GM23338 (cell line): ENCODE results near the gene USH1G.

Experiments used
- CREB1 ChIP-seq: fragments of 250-450 bp; sonication (Bioruptor Pico); IDR thresholded peaks from 2 replicates; pipeline ENCODE4 v1.5.0; 2020; ENCODE audit warnings: low read depth, mild to moderate bottlenecking, moderate library complexity
- ETS1 ChIP-seq: IDR thresholded peaks from 2 replicates; pipeline ENCODE4 v1.6.1; 2016; ENCODE audit warnings: antibody characterized with exemption
- EZH2 ChIP-seq: fragments of 200-600 bp; sonication (generic); IDR thresholded peaks from one replicate; pipeline ENCODE4 v1.8.0; 2017; ENCODE audit warnings: antibody characterized with exemption, mild to moderate bottlenecking, low read depth; ENCODE audit not compliant: unreplicated experiment
- EZH2phosphoT487 ChIP-seq: fragments of 200-600 bp; sonication (generic); IDR thresholded peaks from one replicate; pipeline ENCODE4 v1.8.1; 2018; ENCODE audit warnings: antibody characterized with exemption; ENCODE audit not compliant: unreplicated experiment
- JUNB ChIP-seq: IDR thresholded peaks from one replicate; pipeline ENCODE4 v1.6.1; 2016; ENCODE audit warnings: antibody characterized with exemption; ENCODE audit not compliant: unreplicated experiment
- NANOG ChIP-seq: IDR thresholded peaks from 2 replicates; pipeline ENCODE4 v1.6.1; 2016; ENCODE audit warnings: antibody characterized with exemption, borderline replicate concordance
- POLR2AphosphoS5 ChIP-seq: IDR thresholded peaks from 2 replicates; pipeline ENCODE4 v1.6.1; 2016; ENCODE audit warnings: antibody characterized with exemption, low read depth
- ZNF114 ChIP-seq: fragments of 250-450 bp; sonication (Bioruptor Pico); IDR thresholded peaks from 2 replicates; pipeline ENCODE4 v1.5.0; 2020; ENCODE audit warnings: mild to moderate bottlenecking, moderate library complexity
- TF ChIP-seq, protein P1 (sequence below), 2 experiments: fragments of 200-600 bp in 1 of 2; sonication (generic) in 1 of 2; conservative IDR thresholded peaks; 2 replicates each; pipeline versions ENCODE4 v1.5.1 to v1.6.1; 2016 to 2017; ENCODE audit warnings: antibody characterized with exemption in 2 of 2, low read depth in 2 of 2, mild to moderate bottlenecking in 2 of 2, moderate library complexity in 1 of 2
- TF ChIP-seq, protein P2 (sequence below): IDR thresholded peaks from one replicate; pipeline ENCODE4 v1.6.1; 2018; ENCODE audit warnings: antibody characterized with exemption; ENCODE audit not compliant: unreplicated experiment

DNA sequence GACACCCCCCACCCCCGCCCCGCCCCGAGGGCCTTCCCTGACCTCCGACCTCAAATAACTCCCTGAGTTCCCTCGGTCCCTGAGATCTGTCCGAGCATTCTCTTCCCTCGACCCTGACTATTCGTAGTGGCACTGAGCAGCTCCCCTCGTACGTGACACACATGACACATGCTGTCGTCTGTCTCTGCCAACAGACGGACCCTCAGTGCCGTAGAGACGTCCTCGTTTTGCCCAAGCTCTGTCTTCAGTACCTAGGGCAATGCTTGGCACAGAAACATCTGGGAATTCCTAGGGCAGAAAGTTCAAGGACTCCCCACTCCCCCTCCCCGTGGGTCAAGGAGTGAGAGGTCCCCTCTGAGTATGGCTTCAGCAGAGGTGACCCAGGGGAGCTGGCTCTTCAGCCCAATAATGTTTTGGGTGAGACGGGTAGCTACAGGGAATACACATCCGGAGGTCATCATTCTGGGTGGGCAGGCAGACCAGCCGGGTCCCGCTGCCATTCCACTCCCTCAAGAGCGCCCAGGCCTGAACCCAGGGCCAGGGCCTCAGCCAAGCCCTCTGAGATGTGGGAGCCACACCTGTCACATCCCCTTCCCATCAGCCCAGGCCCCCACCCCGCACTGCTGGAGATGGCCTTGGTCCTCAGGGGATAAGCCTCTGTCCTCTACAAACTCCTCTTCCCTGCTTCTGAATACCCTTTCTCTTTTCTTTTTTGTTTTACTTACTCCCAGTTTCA is 29.0 kb downstream of the USH1G start:
- TF ChIP-seq, protein P1, sequence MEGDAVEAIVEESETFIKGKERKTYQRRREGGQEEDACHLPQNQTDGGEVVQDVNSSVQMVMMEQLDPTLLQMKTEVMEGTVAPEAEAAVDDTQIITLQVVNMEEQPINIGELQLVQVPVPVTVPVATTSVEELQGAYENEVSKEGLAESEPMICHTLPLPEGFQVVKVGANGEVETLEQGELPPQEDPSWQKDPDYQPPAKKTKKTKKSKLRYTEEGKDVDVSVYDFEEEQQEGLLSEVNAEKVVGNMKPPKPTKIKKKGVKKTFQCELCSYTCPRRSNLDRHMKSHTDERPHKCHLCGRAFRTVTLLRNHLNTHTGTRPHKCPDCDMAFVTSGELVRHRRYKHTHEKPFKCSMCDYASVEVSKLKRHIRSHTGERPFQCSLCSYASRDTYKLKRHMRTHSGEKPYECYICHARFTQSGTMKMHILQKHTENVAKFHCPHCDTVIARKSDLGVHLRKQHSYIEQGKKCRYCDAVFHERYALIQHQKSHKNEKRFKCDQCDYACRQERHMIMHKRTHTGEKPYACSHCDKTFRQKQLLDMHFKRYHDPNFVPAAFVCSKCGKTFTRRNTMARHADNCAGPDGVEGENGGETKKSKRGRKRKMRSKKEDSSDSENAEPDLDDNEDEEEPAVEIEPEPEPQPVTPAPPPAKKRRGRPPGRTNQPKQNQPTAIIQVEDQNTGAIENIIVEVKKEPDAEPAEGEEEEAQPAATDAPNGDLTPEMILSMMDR (conservative IDR thresholded peaks at IDR 0.05; ENCODE audit: low read depth in 2 of 2): no peak
- TF ChIP-seq POLR2AphosphoS5 (no peak), CREB1 (no peak), EZH2phosphoT487 (no peak), EZH2 (no peak), ETS1 (no peak), NANOG (no peak), ZNF114 (CRISPR knock-in tag) (no peak), JUNB (no peak)
- TF ChIP-seq, protein P2, sequence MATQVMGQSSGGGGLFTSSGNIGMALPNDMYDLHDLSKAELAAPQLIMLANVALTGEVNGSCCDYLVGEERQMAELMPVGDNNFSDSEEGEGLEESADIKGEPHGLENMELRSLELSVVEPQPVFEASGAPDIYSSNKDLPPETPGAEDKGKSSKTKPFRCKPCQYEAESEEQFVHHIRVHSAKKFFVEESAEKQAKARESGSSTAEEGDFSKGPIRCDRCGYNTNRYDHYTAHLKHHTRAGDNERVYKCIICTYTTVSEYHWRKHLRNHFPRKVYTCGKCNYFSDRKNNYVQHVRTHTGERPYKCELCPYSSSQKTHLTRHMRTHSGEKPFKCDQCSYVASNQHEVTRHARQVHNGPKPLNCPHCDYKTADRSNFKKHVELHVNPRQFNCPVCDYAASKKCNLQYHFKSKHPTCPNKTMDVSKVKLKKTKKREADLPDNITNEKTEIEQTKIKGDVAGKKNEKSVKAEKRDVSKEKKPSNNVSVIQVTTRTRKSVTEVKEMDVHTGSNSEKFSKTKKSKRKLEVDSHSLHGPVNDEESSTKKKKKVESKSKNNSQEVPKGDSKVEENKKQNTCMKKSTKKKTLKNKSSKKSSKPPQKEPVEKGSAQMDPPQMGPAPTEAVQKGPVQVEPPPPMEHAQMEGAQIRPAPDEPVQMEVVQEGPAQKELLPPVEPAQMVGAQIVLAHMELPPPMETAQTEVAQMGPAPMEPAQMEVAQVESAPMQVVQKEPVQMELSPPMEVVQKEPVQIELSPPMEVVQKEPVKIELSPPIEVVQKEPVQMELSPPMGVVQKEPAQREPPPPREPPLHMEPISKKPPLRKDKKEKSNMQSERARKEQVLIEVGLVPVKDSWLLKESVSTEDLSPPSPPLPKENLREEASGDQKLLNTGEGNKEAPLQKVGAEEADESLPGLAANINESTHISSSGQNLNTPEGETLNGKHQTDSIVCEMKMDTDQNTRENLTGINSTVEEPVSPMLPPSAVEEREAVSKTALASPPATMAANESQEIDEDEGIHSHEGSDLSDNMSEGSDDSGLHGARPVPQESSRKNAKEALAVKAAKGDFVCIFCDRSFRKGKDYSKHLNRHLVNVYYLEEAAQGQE: no peak
